Gastrocnemius medialis (tissue), 4 donors: ENCODE data around the gene ZSCAN21. TPM values are rescaled to one million over a fixed set of nuclear protein-coding genes. Genes with fewer than 3 reads are reported as not detected.

ENCODE experiments used
- ATAC-seq, 2 donors: fragments of 150-250 bp; one replicate each; pipeline ENCODE4 v1.9.1; 2016
- DNase-seq, 2 donors: peaks; one replicate each; pipeline ENCODE4 v3.0.0-alpha.2; 2019
- H3K27ac ChIP-seq, 4 donors: fragments of 200-600 bp; sonication (generic); 1 replicate in 1 of 4; 2 replicates in 3 of 4; pipeline ENCODE4 v1.5.1; 2016 to 2018; ENCODE audit warnings: mild to moderate bottlenecking in 2 of 4, moderate library complexity in 1 of 4
- H3K27me3 ChIP-seq, 3 donors: fragments of 200-600 bp; sonication (generic) in 2 of 3; 1 replicate in 1 of 3; 2 replicates in 2 of 3; pipeline versions ENCODE4 v1.5.1 to v1.6.0; 2016 to 2019; ENCODE audit warnings: mild to moderate bottlenecking in 1 of 3, moderate library complexity in 1 of 3
- H3K36me3 ChIP-seq, 2 donors: fragments of 200-600 bp; sonication (generic) in 1 of 2; one replicate each; pipeline ENCODE4 v1.5.1; 2017 to 2018
- H3K4me1 ChIP-seq, 2 donors: fragments of 200-600 bp; sonication (generic) in 1 of 2; one replicate each; pipeline ENCODE4 v1.5.1; 2016 to 2017; ENCODE audit warnings: mild to moderate bottlenecking in 2 of 2
- H3K4me3 ChIP-seq, 4 donors: fragments of 200-600 bp; sonication (generic) in 3 of 4; 1 replicate in 1 of 4; 2 replicates in 3 of 4; pipeline ENCODE4 v1.5.1; 2016 to 2019; ENCODE audit warnings: mild to moderate bottlenecking in 2 of 4
- H3K9me3 ChIP-seq, 3 donors: fragments of 200-600 bp; sonication (generic) in 2 of 3; 1 replicate in 1 of 3; 2 replicates in 2 of 3; pipeline ENCODE4 v1.5.1; 2016 to 2019
- CTCF ChIP-seq, 5 experiments: fragments of 450-650 bp in 3 of 5; fragments of 200-600 bp in 2 of 5; sonication (generic) in 2 of 5; IDR thresholded peaks in 4 of 5; conservative IDR thresholded peaks in 1 of 5; 1 replicate in 4 of 5; 2 replicates in 1 of 5; pipeline ENCODE4 v1.5.1; 2016 to 2019; ENCODE audit warnings: antibody characterized with exemption in 5 of 5, mild to moderate bottlenecking in 3 of 5, moderate library complexity in 3 of 5
- POLR2A ChIP-seq, 2 donors: fragments of 450-650 bp; IDR thresholded peaks; one replicate each; pipeline ENCODE4 v1.6.1; 2017; ENCODE audit warnings: antibody characterized with exemption in 2 of 2, mild to moderate bottlenecking in 2 of 2, moderate library complexity in 2 of 2
- in situ Hi-C, 4 donors: fragments of 200-750 bp; cut with MboI; loops; one replicate each; pipeline versions ENCODE4 v1.15.0 to v1.8.0; 2017; ENCODE audit warnings: low sequenced_read_pairs in 4 of 4
- intact Hi-C: fragments of 100-400 bp; cut with DNase I; formaldehyde crosslinking; loops from one replicate; pipeline ENCODE4 v1.15.1; 2023; ENCODE audit warnings: low total_unique reads
- total RNA-seq, 4 donors: library from RNA; depleted of rRNA; stranded (reverse); fragments of >200 nt; gene quantifications; one replicate each; pipeline versions ENCODE4 v1.1.0 to v1.2.3, GENCODE V29; 2016

The ZSCAN21 gene
- total RNA-seq, 4 donors from 2014 or later = 14.4 to 26.4 (median 22.3) TPM

DNA sequence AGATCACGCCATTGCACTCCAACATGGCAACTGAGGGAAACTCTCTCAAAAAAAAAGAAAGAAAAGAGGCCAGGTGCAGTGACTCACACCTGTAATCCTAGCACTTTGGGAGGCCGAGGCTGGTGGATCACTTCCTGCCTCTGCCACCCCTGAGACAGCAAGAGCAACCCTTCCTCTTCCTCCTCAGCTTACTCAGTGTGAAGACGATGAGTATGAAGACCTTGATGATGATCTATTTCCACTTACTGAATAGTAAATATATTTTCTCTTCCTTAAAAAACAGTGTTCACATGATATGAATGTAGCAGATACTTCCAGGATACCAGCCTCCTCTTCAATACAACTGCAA lies 36.3 kb upstream of the ZSCAN21 start:
- Histone ChIP-seq H3K9me3 (no peaks in the 10 kb centered on the region), H3K27me3 (no peaks in the 10 kb centered on the region), H3K27ac (no peak overlapping the region), H3K36me3 (no peaks in the 10 kb centered on the region), H3K4me3 (no peak overlapping the region), H3K4me1 (peaks cover 15 to 18% of the 10 kb centered on the region in 2 donors)
- TF ChIP-seq POLR2A (IDR thresholded peaks at IDR 0.05) (no peak), CTCF (IDR thresholded peaks at IDR 0.05 in 4 of 5, conservative IDR thresholded peaks at IDR 0.05 in 1 of 5) (no peak)
- no peak for DNase-seq
- intact Hi-C loops (loop anchor here (10.0 kb wide), 1 partner anchor 111 kb away; the partner anchor contains the start of gene MBLAC1), in situ Hi-C loops (no loop called here)
- ATAC-seq = no peak

GRCh38 chr7:100015232-100016214 lies 34.1 kb upstream of the ZSCAN21 start, which contains the start of gene ZKSCAN1:
ZKSCAN1 (plus strand) TSS chr7:100015596; CDS start chr7:100023507, 7,911 bp downstream.
- ATAC-seq = peak; percentile 97
- H3K4me1 ChIP-seq = peaks cover 15 to 22% of the 10 kb centered on the region in 2 donors
- peak within 1 kb of the TSS; percentile 92 to 99 (median 98) for H3K27ac ChIP-seq

GRCh38 chr7:100016215-100016901 lies 33.2 kb upstream of the ZSCAN21 start:
- Histone ChIP-seq H3K36me3 (peaks cover 0 to 7% of the 10 kb centered on the region in 2 donors), H3K4me3 (peak overlapping the region; percentile 64 to 99 (median 94)), H3K9me3 (no peaks in the 10 kb centered on the region), H3K27ac (peak overlapping the region; percentile 92 to 99 (median 98)), H3K27me3 (no peaks in the 10 kb centered on the region), H3K4me1 (peaks cover 17 to 25% of the 10 kb centered on the region in 2 donors)
- peak; percentile 13 for ATAC-seq
- DNase-seq = no peak
- in situ Hi-C loops = no loop called here
- intact Hi-C loops = loop anchor here (1.0 to 10.0 kb wide), 2 partner anchors 65 to 108 kb away; partner anchors contain the start of genes MBLAC1 and ZNF3
- TF ChIP-seq CTCF (IDR thresholded peaks at IDR 0.05 in 4 of 5, conservative IDR thresholded peaks at IDR 0.05 in 1 of 5) (no peak), POLR2A (IDR thresholded peaks at IDR 0.05) (no peak)

More at GRCh38 chr7:100015232-100016214, 34.1 kb upstream of the ZSCAN21 start, which contains the start of gene ZKSCAN1:
- intact Hi-C loops = loop anchor here (1.0 to 10.0 kb wide), 3 partner anchors 34 to 109 kb away; partner anchors contain the start of genes MBLAC1, ZNF3 and ZSCAN21
- TF ChIP-seq POLR2A (IDR thresholded peaks at IDR 0.05) (peak; percentile 85 to 87), CTCF (IDR thresholded peaks at IDR 0.05 in 4 of 5, conservative IDR thresholded peaks at IDR 0.05 in 1 of 5) (no peak)
- in situ Hi-C loops = no loop called here
- peak; percentile 79 to 84 for DNase-seq
- H3K4me3 ChIP-seq = peak within 1 kb of the TSS; percentile 64 to 99 (median 94)
- peaks cover 0 to 7% of the 10 kb centered on the region in 2 donors for H3K36me3 ChIP-seq
- H3K9me3 ChIP-seq = no peaks in the 10 kb centered on the region
- H3K27me3 ChIP-seq = no peaks in the 10 kb centered on the region

- H3K4me3 ChIP-seq = peak overlapping the region in 3 of 4 donors; percentile 64 to 98 (median 91)
- H3K27me3 ChIP-seq = no peaks in the 10 kb centered on the region
- DNase-seq (no peak), ATAC-seq (no peak)
- H3K4me1 ChIP-seq = peaks cover 17 to 25% of the 10 kb centered on the region in 2 donors
- peak overlapping the region; percentile 92 to 99 (median 98) for H3K27ac ChIP-seq
- in situ Hi-C loops = no loop called here
- H3K36me3 ChIP-seq = peaks cover 0 to 14% of the 10 kb centered on the region in 2 donors
- intact Hi-C loops = loop anchor here (10.0 kb wide), 1 partner anchor 108 kb away; the partner anchor contains the start of gene MBLAC1
- TF ChIP-seq CTCF (IDR thresholded peaks at IDR 0.05 in 4 of 5, conservative IDR thresholded peaks at IDR 0.05 in 1 of 5) = no peak
- TF ChIP-seq POLR2A (IDR thresholded peaks at IDR 0.05) = no peak
- H3K9me3 ChIP-seq = no peaks in the 10 kb centered on the region
These were observed 32.3 kb upstream of the ZSCAN21 start for GRCh38 chr7:100017300-100017699.
